Germinal center (tissue), 1 donor: ENCODE data around the gene TLR4.
A peak's percentile ranks its signal among the peaks of the same experiment; 100 is the strongest.

ENCODE experiments used
- DNase-seq: peaks from one replicate; pipeline ENCODE4 v3.0.0; 2012; ENCODE audit warnings: mixed read lengths, low spot score

The TLR4 gene

GRCh38 chr9:117715411-117715989 lies 11.3 kb downstream of the TLR4 start:
- no peak for DNase-seq

- peak; percentile 10 for DNase-seq
Measured at GRCh38 chr9:117718085-117718484, 13.9 kb downstream of the TLR4 start.

GRCh38 chr9:117718701-117719100 lies 14.5 kb downstream of the TLR4 start:
- DNase-seq: no peak

- DNase-seq: no peak
Measured at GRCh38 chr9:117719161-117719920, 15.1 kb downstream of the TLR4 start.

- no peak for DNase-seq
Measured at GRCh38 chr9:117720066-117720465, 15.9 kb downstream of the TLR4 start.

- no peak for DNase-seq
Measured at GRCh38 chr9:117720555-117720954, 16.4 kb downstream of the TLR4 start.

- no peak for DNase-seq
Measured at GRCh38 chr9:117720987-117721386, 16.8 kb downstream of the TLR4 start.

- DNase-seq: no peak
Measured at GRCh38 chr9:117722108-117722761, 18.0 kb downstream of the TLR4 start.

GRCh38 chr9:117723986-117724625 lies 19.9 kb downstream of the TLR4 start:
- DNase-seq: no peak

GRCh38 chr9:117725426-117725887 lies 21.3 kb downstream of the TLR4 start:
- DNase-seq: no peak

- no peak for DNase-seq
Measured at GRCh38 chr9:117729375-117729774, 25.2 kb downstream of the TLR4 start.

GRCh38 chr9:117732494-117732893 lies 28.3 kb downstream of the TLR4 start:
- DNase-seq: no peak

GRCh38 chr9:117733465-117733864 lies 29.3 kb downstream of the TLR4 start:
- DNase-seq: no peak

- no peak for DNase-seq
Measured at GRCh38 chr9:117734082-117734481, 29.9 kb downstream of the TLR4 start.

GRCh38 chr9:117734523-117735314 lies 30.5 kb downstream of the TLR4 start:
- DNase-seq: no peak

GRCh38 chr9:117737721-117738226 lies 33.6 kb downstream of the TLR4 start:
- no peak for DNase-seq

GRCh38 chr9:117739206-117739605 lies 35.0 kb downstream of the TLR4 start:
- DNase-seq: no peak

- no peak for DNase-seq
Measured at GRCh38 chr9:117739624-117740347, 35.6 kb downstream of the TLR4 start.

- DNase-seq: no peak
Measured at GRCh38 chr9:117742131-117742530, 37.9 kb downstream of the TLR4 start.

GRCh38 chr9:117744369-117744768 lies 40.2 kb downstream of the TLR4 start:
- DNase-seq: no peak

- peak; percentile 4 for DNase-seq
Measured at GRCh38 chr9:117744856-117745389, 40.7 kb downstream of the TLR4 start.
